ENCODE results near the gene GRM7.

DNA sequence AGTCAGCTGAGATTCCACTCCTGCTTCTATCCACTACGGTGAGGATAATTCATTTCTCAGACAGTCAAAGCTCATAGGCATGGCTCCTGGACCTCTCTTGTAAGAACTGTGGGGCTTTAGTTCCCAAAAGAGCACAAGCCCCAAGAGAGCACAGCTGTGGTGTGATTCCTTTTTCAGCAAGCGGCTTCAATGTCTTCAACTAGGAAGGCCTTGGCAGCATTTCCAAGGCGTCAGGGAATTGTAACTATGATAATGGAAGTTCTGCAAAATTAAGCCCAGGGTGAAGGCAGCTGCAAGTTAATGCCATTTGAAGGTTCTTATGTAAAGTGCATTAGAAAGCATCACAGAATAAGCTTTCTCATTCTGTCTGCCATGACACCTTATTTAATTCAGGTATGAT is 657.1 kb downstream of the GRM7 start:
- TF ChIP-seq, protein P1, sequence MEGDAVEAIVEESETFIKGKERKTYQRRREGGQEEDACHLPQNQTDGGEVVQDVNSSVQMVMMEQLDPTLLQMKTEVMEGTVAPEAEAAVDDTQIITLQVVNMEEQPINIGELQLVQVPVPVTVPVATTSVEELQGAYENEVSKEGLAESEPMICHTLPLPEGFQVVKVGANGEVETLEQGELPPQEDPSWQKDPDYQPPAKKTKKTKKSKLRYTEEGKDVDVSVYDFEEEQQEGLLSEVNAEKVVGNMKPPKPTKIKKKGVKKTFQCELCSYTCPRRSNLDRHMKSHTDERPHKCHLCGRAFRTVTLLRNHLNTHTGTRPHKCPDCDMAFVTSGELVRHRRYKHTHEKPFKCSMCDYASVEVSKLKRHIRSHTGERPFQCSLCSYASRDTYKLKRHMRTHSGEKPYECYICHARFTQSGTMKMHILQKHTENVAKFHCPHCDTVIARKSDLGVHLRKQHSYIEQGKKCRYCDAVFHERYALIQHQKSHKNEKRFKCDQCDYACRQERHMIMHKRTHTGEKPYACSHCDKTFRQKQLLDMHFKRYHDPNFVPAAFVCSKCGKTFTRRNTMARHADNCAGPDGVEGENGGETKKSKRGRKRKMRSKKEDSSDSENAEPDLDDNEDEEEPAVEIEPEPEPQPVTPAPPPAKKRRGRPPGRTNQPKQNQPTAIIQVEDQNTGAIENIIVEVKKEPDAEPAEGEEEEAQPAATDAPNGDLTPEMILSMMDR (conservative IDR thresholded peaks at IDR 0.05 in 1 of 2, IDR thresholded peaks at IDR 0.05 in 1 of 2; ENCODE audit: extremely low read depth in 1 of 2, insufficient read depth in 1 of 2, low read depth in 1 of 2, low read length in 2 of 2) = no peak
- TF ChIP-seq EZH2 (IDR thresholded peaks at IDR 0.05; ENCODE audit: borderline replicate concordance, low read length) = no peak

All from mammary epithelial cell (primary cell).